H1 (cell line): Measurements from ENCODE around the gene TMED10. TPM values are rescaled to one million over a fixed set of nuclear protein-coding genes. Genes with fewer than 3 reads are reported as not detected.

Experiments used
- CTCF ChIA-PET: fragments of 300-600 bp; sonication (Branson Sonifier 250); formaldehyde crosslinking; loops from one replicate; lab custom pipeline; 2021; ENCODE audit not compliant: partially characterized antibody; lab: Charles Lee
- POLR2A ChIA-PET: fragments of 300-600 bp; sonication (Branson Sonifier 250); formaldehyde crosslinking; loops from one replicate; lab custom pipeline; 2021; ENCODE audit warnings: inconsistent platforms; ENCODE audit not compliant: partially characterized antibody; lab: Charles Lee
- DNase-seq, 2 experiments: peaks; one replicate each; pipeline versions ENCODE4 v3.0.0 to v3.0.0-alpha.2; 2010 to 2022; ENCODE audit warnings: low spot score in 2 of 2, low read depth in 1 of 2, mixed read lengths in 1 of 2
- FAIRE-seq: peaks from 2 replicates; lab custom pipeline; 2011; peaks lifted over from hg19 to GRCh38; lab: Jason Lieb, UNC
- H2AFZ ChIP-seq: 2 replicates; pipeline ENCODE4 v1.8.1; 2012; ENCODE audit warnings: low read length, inconsistent platforms
- H2AK5ac ChIP-seq: 2 replicates; pipeline ENCODE4 v1.6.1; 2013; ENCODE audit warnings: low read depth, low read length
- H2BK120ac ChIP-seq: replicated peaks from 2 replicates; pipeline ENCODE3; 2013; ENCODE audit warnings: low read depth, low read length, inconsistent platforms
- H2BK12ac ChIP-seq: 2 replicates; pipeline ENCODE4 v1.6.1; 2013; ENCODE audit warnings: low read depth, low read length
- H2BK15ac ChIP-seq: 2 replicates; pipeline ENCODE4 v1.6.1; 2013; ENCODE audit warnings: low read length
- H2BK20ac ChIP-seq: 2 replicates; pipeline ENCODE4 v1.6.1; 2013; ENCODE audit warnings: low read length
- H2BK5ac ChIP-seq: 2 replicates; pipeline ENCODE4 v1.6.1; 2013; ENCODE audit warnings: low read depth, low read length
- H3K14ac ChIP-seq: 2 replicates; pipeline ENCODE4 v1.6.1; 2013; ENCODE audit warnings: inconsistent platforms; ENCODE audit not compliant: insufficient read length
- H3K18ac ChIP-seq: 2 replicates; pipeline ENCODE4 v1.6.1; 2013; ENCODE audit warnings: low read length; ENCODE audit errors: extremely low read depth
- H3K23ac ChIP-seq: 2 replicates; pipeline ENCODE4 v1.6.1; 2013; ENCODE audit warnings: inconsistent platforms; ENCODE audit not compliant: insufficient read length
- H3K23me2 ChIP-seq: 2 replicates; pipeline ENCODE4 v1.6.1; 2013; ENCODE audit warnings: low read depth, low read length
- H3K27ac ChIP-seq: 2 replicates; pipeline ENCODE4 v1.6.1; 2011; ENCODE audit warnings: low read depth, low read length, inconsistent platforms
- H3K27me3 ChIP-seq, 4 experiments: replicated peaks in 1 of 4; 1 replicate in 1 of 4; 2 replicates in 3 of 4; pipeline versions ENCODE4 v1.6.1 to v1.8.1; 2011 to 2013; ENCODE audit warnings: low read length in 3 of 4, mild to moderate bottlenecking in 3 of 4, inconsistent platforms in 2 of 4, mixed read lengths in 2 of 4, moderate library complexity in 1 of 4; ENCODE audit not compliant: control insufficient read depth in 3 of 4, insufficient read depth in 3 of 4; ENCODE audit errors: extremely low read depth in 1 of 4
- H3K36me3 ChIP-seq, 4 experiments: 2 replicates each; pipeline versions ENCODE4 v1.6.1 to v1.8.1; 2011 to 2013; ENCODE audit warnings: mild to moderate bottlenecking in 4 of 4, low read length in 3 of 4, moderate library complexity in 2 of 4, control low read depth in 1 of 4, inconsistent platforms in 1 of 4; ENCODE audit not compliant: insufficient read depth in 4 of 4, control insufficient read depth in 2 of 4
- H3K4ac ChIP-seq: replicated peaks from 2 replicates; pipeline ENCODE3; 2013; ENCODE audit warnings: low read length, low read depth, mixed read lengths, inconsistent platforms; ENCODE audit not compliant: insufficient read length
- H3K4me1 ChIP-seq, 4 experiments: replicated peaks in 1 of 4; 1 replicate in 1 of 4; 2 replicates in 3 of 4; pipeline versions ENCODE4 v1.6.1 to v1.8.1; 2011 to 2013; ENCODE audit warnings: low read length in 3 of 4, inconsistent platforms in 2 of 4, mixed read lengths in 1 of 4; ENCODE audit not compliant: insufficient read depth in 4 of 4, control insufficient read depth in 3 of 4
- H3K4me2 ChIP-seq, 2 experiments: 2 replicates each; pipeline versions ENCODE4 v1.6.1 to v1.8.1; 2011 to 2013; ENCODE audit warnings: low read depth in 2 of 2, low read length in 2 of 2, control low read depth in 1 of 2, inconsistent platforms in 1 of 2, mild to moderate bottlenecking in 1 of 2; ENCODE audit not compliant: insufficient read depth in 1 of 2
- H3K4me3 ChIP-seq, 4 experiments: fragments of 200-600, 300-600 bp in 1 of 4; sonication (generic), shearing (Covaris generic), sonication (Bioruptor Twin) in 1 of 4; 2 replicates each; pipeline versions ENCODE4 v1.5.1 to v1.8.1; 2011 to 2016; ENCODE audit warnings: low read length in 4 of 4, low read depth in 3 of 4, control low read depth in 2 of 4, inconsistent platforms in 2 of 4, mild to moderate bottlenecking in 2 of 4, mixed read lengths in 1 of 4, moderate library complexity in 1 of 4; ENCODE audit not compliant: insufficient read depth in 2 of 4; ENCODE audit errors: extremely low read depth in 1 of 4
- H3K56ac ChIP-seq: replicated peaks from 2 replicates; pipeline ENCODE3; 2013; ENCODE audit warnings: low read depth, mild to moderate bottlenecking, mixed read lengths, low read length, inconsistent platforms; ENCODE audit not compliant: insufficient read length
- H3K79me1 ChIP-seq: 2 replicates; pipeline ENCODE4 v1.6.1; 2013; ENCODE audit warnings: low read depth, low read length, control low read depth
- H3K79me2 ChIP-seq, 2 experiments: 2 replicates each; pipeline versions ENCODE4 v1.6.1 to v1.8.1; 2012 to 2013; ENCODE audit warnings: low read length in 2 of 2, mild to moderate bottlenecking in 2 of 2, inconsistent platforms in 1 of 2; ENCODE audit not compliant: insufficient read depth in 2 of 2, control insufficient read depth in 1 of 2
- H3K9ac ChIP-seq, 4 experiments: replicated peaks in 1 of 4; 1 replicate in 1 of 4; 2 replicates in 3 of 4; pipeline versions ENCODE4 v1.6.1 to v1.8.1; 2011 to 2013; ENCODE audit warnings: low read depth in 3 of 4, low read length in 3 of 4, control low read depth in 2 of 4, mild to moderate bottlenecking in 2 of 4, moderate library complexity in 2 of 4, inconsistent platforms in 1 of 4; ENCODE audit errors: extremely low read depth in 1 of 4
- H3K9me3 ChIP-seq, 2 experiments: 2 replicates each; pipeline versions ENCODE4 v1.6.1 to v1.8.1; 2012 to 2013; ENCODE audit warnings: mild to moderate bottlenecking in 2 of 2, moderate library complexity in 2 of 2, control low read depth in 1 of 2, inconsistent platforms in 1 of 2, low read depth in 1 of 2, low read length in 1 of 2, mixed read lengths in 1 of 2; ENCODE audit not compliant: insufficient read depth in 2 of 2
- H4K20me1 ChIP-seq, 2 experiments: replicated peaks in 1 of 2; 2 replicates each; pipeline versions ENCODE3 to v1.8.1; 2011 to 2013; ENCODE audit warnings: inconsistent platforms in 2 of 2, low read length in 2 of 2, mild to moderate bottlenecking in 1 of 2; ENCODE audit not compliant: insufficient read depth in 2 of 2, control insufficient read depth in 1 of 2
- H4K5ac ChIP-seq: 2 replicates; pipeline ENCODE4 v1.6.1; 2013; ENCODE audit warnings: low read length, low read depth, mixed read lengths, inconsistent platforms; ENCODE audit not compliant: insufficient read length
- H4K8ac ChIP-seq: 2 replicates; pipeline ENCODE4 v1.8.0; 2013; ENCODE audit warnings: mild to moderate bottlenecking, moderate library complexity, low read length, inconsistent platforms; ENCODE audit not compliant: insufficient read depth; ENCODE audit errors: extremely low read depth
- H4K91ac ChIP-seq: replicated peaks from 2 replicates; pipeline ENCODE3; 2013; ENCODE audit warnings: low read length, mixed read lengths, inconsistent platforms; ENCODE audit not compliant: insufficient read length
- ASH2L ChIP-seq: fragments of 200-600, 300-600 bp; sonication (generic); IDR thresholded peaks from one replicate; pipeline ENCODE4 v1.7.1; 2017; ENCODE audit warnings: low read length
- HDAC2 ChIP-seq, 2 experiments: fragments of 300-600 bp in 1 of 2; sonication (generic) in 1 of 2; IDR thresholded peaks; 2 replicates each; pipeline ENCODE4 v1.6.1; 2011 to 2012; ENCODE audit warnings: low read depth in 2 of 2, low read length in 2 of 2, mild to moderate bottlenecking in 2 of 2, moderate library complexity in 2 of 2, borderline replicate concordance in 1 of 2, inconsistent platforms in 1 of 2
- MAX ChIP-seq: IDR thresholded peaks from 2 replicates; pipeline ENCODE4 v1.6.1; 2012; ENCODE audit warnings: inconsistent platforms
- RNF2 ChIP-seq: fragments of 200-900, 300-1000 bp; sonication (generic); IDR thresholded peaks from 2 replicates; pipeline ENCODE4 v1.7.1; 2016; ENCODE audit warnings: borderline replicate concordance, low read depth, mild to moderate bottlenecking, antibody characterized with exemption, low read length; ENCODE audit not compliant: poor library complexity, severe bottlenecking; ENCODE audit errors: missing control alignments
- SUZ12 ChIP-seq: fragments of 200-600 bp; sonication (generic); IDR thresholded peaks from 2 replicates; pipeline ENCODE4 v1.6.1; 2012; ENCODE audit warnings: mild to moderate bottlenecking, inconsistent platforms, low read length, moderate library complexity, mixed read lengths
- TAF1 ChIP-seq: IDR thresholded peaks from 2 replicates; pipeline ENCODE4 v1.6.1; 2011; ENCODE audit warnings: mild to moderate bottlenecking, low read depth, low read length
- WGBS, 2 experiments: shearing (Covaris generic) in 1 of 2; methylation state at CpG; one replicate each; pipeline versions ENCODE4 v1.1.6 to v1.1.7; 2013 to 2015; ENCODE audit warnings: low lambda C conversion rate in 2 of 2, mixed read lengths in 2 of 2, inconsistent platforms in 1 of 2, low coverage in 1 of 2, missing lambda C conversion rate in 1 of 2; ENCODE audit not compliant: insufficient replicate concordance in 2 of 2, insufficient coverage in 1 of 2, insufficient read length in 1 of 2; ENCODE audit errors: extremely low coverage in 1 of 2, missing lambda C conversion rate in 1 of 2; 5-methylcytosine and 5-hydroxymethylcytosine counted together
- polyA plus RNA-seq, 7 experiments: library from polyadenylated mRNA; depleted of rRNA in 3 of 7; stranded (reverse) in 5 of 7; unstranded in 2 of 7; fragments of >200 nt in 5 of 7; fragments of 200-250 nt in 2 of 7; gene quantifications; 1 replicate in 5 of 7; 2 replicates in 1 of 7; 4 replicates in 1 of 7; pipeline versions ENCODE4 v1.2.1 to v1.2.3, GENCODE V29; 2011 to 2013; ENCODE audit warnings: missing spikeins in 2 of 7, mixed read lengths in 2 of 7
- total RNA-seq: library from RNA; stranded (reverse); fragmentation: NEBNext Ultra II Directional; extraction: Animal tissue kit (Norgen Biotek cat#: 25700); gene quantifications from 2 replicates; pipeline ENCODE4 v1.2.1, GENCODE V29; 2021

The TMED10 gene
- total and polyA plus RNA-seq, 2 of the 8 experiments (the other 6 are each of a cell fraction or from before 2014, with no cell fraction given) = 218 to 250 TPM

DNA sequence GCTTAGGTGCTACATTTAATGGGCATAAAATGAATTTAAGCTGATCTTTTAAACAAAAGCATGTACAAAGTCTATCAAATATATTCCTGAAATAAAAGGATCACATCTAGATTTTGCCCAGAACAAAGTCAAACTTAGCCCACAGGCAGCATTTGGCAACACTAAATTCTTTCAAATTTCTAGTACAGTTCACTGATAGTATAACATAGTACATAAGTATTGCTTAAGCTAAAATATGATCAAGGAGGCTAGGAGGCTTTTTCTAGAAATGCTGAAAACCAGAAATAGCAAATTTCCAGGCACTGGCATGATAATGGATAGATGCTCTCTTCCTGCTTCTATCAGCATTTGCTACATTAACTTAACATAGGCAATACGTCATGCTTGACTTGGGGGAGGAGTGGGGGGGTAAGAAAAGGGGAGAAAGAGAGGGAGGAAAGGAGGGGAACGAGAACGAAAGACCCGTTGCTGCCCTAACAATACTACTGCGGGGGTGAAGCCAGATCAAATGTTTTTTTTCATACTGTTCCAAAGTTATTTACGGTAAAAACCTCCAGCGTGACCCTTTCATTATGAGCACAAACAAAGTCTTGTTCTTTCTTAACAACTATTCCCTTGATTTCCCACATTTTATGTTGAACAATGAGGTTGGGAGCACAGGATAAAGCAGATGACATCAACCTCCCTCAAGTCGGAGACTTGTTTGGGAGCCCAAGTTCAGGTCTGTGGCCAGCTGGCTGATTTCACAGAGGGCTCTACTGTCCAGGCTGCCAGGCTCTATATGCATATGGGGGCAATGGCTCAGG, 10.6 kb downstream of the TMED10 start:
- Histone ChIP-seq H2BK20ac (no peak overlapping the region), H3K79me1 (peaks cover 8% of the 10 kb centered on the region; the same call in 1 of the 2 replicates), H4K91ac (no peak overlapping the region), H4K5ac (no peak overlapping the region), H3K27me3 (no peaks in the 10 kb centered on the region), H3K36me3 (no peaks in the 10 kb centered on the region), H3K4me3 (no peak overlapping the region), H2BK12ac (no peak overlapping the region), H3K79me2 (peaks cover 6 to 90% of the 10 kb centered on the region in 2 experiments), H3K4ac (no peak overlapping the region), H2BK5ac (no peak overlapping the region), H3K23ac (no peak overlapping the region), H3K18ac (no peak overlapping the region), H2AFZ (no peak overlapping the region), H2AK5ac (no peak overlapping the region), H3K23me2 (no peaks in the 10 kb centered on the region), H4K20me1 (peaks cover 2 to 4% of the 10 kb centered on the region in 2 experiments), H4K8ac (no peak overlapping the region), H3K4me1 (no peaks in the 10 kb centered on the region), H3K9me3 (no peaks in the 10 kb centered on the region), H3K14ac (no peak overlapping the region), H3K4me2 (no peak overlapping the region)
- ChIA-PET CTCF (interaction anchor here (0.6 kb wide), 1 partner anchor 686 kb away, joined by 3 read pairs; no protein-coding TSS in a partner anchor), POLR2A (interaction anchor here (0.7 to 0.9 kb wide), 2 partner anchors 21 to 188 kb away, joined by 3 to 4 read pairs; no protein-coding TSS in a partner anchor)
- WGBS, 2 experiments = 79% methylated on average over 8 of the region's 8 CpGs; no CpG with 5 or more reads in 1 of the 2 experiments
- no peak for FAIRE-seq
- TF ChIP-seq TAF1 (no peak), SUZ12 (no peak), RNF2 (no peak), ASH2L (no peak), MAX (no peak), HDAC2 (IDR thresholded peaks at IDR 0.05; ENCODE audit: borderline replicate concordance in 1 of 2, low read depth in 2 of 2, low read length in 2 of 2) (no peak)
- TF ChIP-seq, all 59 proteins: peak for 0
- DNase-seq = no peak
- Histone ChIP-seq H3K9ac (no peak overlapping the region), H3K56ac (no peak overlapping the region), H2BK120ac (no peak overlapping the region), H2BK15ac (no peak overlapping the region), H3K27ac (no peak overlapping the region)
